Neural progenitor cell (in vitro differentiated cells): ENCODE measurements around the gene TOR1B.

Experiments
- CTCF ChIP-seq: fragments of 200-600 bp; sonication (generic); IDR thresholded peaks from 2 replicates; pipeline ENCODE4 v1.5.1; 2017; ENCODE audit warnings: antibody characterized with exemption, mild to moderate bottlenecking
- EZH2phosphoT487 ChIP-seq: fragments of 200-600 bp; sonication (generic); IDR thresholded peaks from 2 replicates; pipeline ENCODE4 v1.6.1; 2017; ENCODE audit warnings: antibody characterized with exemption

GRCh38 chr9:129828969-129829368, 26.0 kb downstream of the TOR1B start:
- TF ChIP-seq CTCF (no peak), EZH2phosphoT487 (no peak)
